ENCODE results near the gene H6PD.

H6PD gene

DNA sequence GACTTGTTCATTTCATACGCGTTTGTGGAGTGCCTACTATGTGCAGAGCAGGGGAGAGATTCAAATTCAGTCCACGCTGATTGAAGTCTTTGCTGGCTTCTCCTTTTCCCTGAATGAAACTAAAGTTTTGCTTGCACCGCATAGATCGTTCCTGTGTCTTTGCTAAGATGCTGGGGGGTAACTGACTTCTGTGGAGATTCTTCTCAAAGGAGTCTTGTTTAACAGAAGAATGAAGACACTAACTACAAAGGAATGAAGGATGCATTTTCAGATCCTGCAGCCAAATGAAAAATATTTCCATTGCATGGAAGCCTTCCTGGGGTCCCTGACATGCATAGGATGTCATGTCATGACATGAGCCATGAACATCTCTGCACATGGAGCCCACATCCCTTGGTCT, 26.9 kb upstream of the H6PD start:
- DNase-seq, result no peak

DNA sequence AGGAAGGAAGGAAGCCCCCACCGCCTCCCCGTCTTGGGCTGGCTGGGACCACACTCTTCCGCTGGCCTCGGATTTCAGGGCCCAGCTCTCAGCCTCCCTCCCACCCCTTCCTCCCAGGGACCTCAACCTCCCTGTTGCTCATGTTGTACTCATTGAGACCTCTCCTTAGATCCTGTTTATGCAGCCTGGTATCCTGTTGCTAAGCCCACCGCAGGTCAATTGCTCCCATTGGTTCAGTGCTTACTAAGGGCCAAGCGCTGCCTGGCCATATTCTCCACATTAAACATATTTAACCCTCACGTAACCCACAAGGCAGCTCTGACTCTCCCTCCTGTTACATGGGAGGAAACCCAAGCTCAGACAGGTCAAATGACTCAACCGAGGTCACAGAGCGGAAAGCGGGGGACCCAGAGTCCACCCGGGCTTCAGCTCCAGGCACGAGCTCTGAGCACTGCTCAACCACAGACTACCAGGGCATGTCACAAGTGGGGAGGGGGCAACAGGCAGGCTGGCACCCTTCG, 23.2 kb upstream of the H6PD start:
- DNase-seq, result no peak

DNA sequence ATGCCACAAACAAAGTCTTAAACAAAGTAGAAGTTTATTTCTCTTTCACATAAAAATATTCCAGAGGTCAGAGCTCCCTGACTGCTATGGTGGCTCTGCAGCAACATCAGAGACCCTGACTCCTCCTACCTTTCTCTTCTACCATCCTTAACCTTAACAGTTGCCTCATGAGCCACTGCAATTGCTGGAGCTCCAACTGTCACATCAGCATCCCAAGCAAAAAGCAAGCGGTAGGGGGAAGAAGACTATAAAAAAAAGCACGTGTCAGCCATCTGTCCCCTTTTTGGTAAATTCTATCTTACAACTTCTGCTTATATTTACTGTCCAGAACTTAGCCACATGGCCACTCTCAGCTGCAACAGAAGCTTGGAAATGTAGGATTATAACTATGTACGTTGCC, 21.8 kb upstream of the H6PD start:
- no peak for DNase-seq

DNA sequence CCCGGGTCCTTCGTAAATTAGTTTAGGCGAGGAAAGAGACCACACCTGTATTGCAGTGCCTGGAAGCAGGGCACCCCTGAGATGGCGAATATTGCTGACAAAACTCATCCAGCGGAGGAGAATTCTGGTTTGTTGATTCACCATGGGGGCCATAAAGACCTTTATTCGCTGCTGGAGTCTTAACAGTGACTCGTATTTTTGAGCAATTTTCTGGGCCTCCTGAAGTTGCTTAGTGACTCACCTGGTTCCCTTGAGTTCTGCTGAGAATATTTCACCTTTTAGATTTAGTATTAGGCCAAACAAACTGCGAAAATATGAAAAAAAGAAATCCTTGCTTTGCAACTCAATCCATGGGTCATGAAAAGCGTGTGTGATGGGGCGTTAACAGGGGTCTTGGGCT, 20.6 kb upstream of the H6PD start:
- DNase-seq, result no peak

DNA sequence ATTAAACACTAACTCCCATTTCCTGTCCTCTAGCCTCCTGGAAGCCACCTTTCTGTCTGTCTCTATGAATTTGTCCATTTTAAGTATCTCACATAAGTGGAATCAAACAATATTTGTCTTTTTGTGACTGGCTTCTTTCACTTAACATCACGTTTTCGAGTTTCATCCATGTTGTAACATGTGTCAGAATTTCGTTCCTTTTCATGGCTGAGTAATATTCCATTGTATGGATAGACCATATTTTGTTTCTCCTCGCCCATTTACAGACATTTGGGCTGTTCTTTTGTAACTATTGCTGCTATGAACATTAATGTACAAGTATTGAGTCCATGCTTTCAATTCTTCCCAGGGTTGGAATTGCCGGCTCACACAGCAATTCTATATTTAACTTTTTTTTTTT, 15.7 kb upstream of the H6PD start:
- DNase-seq, result no peak

DNA sequence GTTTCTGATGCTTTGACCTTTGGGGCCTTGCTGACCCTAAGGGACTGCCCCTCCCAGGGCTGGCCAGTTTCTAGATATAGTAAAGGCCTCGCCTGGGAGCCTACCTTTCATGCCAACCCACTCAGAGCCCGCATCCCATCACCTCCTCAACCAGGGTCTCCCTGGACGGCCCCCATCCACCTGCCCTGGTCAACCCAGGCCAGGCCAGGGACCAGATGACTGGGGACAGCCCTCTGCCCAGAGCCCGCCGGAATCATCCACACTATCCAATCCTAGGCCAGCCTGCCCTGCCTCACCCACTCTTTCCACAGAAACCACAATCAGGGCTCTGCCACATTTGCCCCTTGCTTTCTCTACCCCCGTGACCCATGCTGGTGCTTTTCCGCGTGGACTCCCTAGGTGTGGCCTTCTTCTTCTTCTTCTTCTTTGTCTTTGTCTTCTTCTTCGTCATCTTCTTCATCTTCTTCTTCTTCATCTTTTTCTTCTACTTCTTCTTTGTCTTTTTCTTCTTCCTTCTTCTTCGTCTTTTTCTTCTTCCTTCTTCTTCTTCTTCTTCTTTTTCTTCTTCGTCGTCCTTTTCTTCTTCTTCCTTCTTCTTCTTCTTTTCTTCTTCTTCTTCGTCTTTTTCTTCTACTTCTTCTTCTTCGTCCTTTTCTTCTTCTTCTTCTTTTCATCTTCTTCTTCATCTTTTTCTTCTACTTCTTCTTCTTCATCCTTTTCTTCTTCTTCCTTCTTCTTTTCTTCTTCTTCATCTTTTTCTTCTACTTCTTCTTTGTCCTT, 11.5 kb upstream of the H6PD start:
- no peak for DNase-seq

DNA sequence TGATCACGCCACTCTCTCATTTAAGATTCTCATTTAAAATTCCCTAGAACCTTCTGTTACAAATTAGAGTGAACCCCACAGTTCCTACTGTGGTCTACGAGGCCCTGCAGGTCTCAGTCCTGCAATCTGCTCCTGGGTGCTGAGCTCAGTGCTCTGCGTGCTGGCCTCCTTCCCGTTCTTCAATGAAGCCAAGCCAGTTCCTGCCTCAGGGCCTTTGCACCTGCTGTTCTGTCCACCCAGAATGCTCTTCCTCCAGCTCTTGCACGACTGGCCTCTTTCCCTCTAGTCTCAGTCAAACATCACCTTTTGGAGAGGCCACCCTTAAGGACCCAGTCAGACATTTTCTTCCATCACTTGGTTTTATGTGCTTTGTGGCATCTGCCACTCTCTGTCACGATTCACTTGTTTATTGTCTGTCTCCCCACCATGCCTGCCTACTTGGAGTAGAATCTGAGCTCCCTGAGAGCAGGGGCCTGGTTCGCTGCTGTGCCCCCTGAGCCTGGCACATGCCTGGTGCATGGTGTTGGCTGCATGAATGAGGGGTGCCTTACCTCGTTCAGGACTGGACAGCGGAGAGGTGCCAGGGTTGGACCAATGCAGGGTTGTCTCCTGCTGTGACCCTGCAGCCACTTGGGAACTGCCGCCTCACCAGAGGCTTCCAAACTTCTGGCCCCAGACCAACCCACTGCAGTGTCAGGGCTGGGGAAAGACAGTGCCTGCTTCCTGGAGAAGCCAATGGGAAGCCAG, 9.7 kb upstream of the H6PD start:
- DNase-seq, result no peak

DNA sequence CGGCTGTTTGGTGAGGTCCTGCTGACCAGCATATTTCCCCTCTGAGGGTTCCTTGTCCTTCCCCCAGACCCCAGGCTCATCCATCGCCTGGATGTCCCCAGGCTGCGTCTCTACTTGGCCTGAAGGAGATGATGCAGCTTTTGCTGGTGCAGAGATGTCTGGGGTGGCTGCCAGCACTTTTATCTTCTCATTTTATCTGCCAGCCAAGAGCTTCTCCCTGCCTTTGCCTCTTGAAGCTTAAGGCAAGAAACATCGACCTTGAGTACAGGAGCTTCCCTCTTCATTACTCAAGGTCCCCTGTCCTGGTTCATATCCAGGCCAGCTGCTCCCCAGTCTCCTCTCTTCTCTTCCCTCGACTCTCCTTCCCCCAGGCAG, 9.2 kb upstream of the H6PD start:
- no peak for DNase-seq

DNA sequence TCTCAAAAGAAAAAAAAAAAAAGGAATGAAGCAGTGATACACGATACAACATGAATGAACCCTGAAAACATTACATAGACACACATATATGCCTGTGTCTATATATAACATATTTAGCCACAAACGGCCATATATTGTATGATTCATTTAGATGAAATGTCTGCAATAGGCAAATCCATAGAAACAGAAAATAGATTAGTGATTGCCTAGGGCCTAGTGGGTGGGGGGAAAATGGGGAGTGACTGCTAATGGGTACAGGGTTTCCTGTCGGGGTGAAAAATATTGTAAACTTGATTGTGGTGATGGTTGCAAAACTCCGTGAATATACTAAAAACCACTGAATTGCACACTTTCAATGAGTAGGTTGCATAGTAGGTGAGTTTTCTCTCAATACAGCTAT, 6.0 kb upstream of the H6PD start:
- no peak for DNase-seq

DNA sequence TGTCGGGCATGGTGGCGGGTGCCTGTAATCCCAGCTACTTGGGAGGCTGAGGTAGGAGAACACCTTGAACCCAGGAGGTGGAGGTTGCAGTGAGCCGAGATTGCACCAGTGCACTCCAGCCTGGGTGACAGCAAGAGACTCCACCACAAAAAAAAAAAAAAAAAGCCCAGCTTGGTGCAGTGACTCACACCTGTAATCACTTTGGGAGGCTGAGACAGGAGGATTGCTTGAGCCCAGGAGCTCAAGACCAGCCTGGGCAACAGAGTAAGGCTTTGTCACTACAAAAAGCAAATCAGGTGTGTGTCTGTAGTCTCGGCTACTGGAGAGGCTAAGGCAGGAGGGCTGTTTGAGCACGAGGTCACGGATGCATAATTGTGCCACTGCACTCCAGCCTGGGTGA, 5.0 kb upstream of the H6PD start:
- DNase-seq, result no peak

DNA sequence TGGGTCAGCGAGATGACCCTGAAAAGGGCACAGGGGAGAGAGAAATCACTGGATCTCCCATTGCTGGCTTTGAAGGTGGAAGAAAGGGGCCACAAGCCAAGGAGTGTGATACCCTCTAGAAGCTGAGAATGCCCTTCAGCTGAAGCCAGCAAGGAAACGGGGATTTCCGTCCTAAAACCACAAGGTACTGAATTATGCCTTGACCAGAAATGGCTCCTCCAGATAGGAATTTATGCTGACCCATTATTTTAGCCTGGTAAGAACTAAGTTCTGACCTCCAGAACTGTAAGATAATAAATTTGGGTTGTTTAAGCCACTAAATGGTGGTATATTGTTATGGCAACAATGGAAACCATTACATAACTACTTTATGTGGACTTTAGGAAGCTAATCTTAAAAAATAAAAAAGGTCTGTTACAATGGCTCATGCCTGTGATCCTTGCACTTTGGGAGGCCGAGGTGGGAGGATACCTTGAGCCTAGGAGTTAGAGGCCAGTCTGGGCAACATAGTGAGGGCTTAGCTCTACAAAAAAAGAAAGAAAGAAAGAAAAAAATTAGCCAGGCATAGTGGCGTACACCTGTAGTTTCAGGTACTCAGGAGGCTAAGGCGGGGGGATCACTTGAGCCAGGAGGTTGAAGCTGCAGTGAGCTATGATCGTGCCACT, 3.6 kb upstream of the H6PD start:
- no peak for DNase-seq

DNA sequence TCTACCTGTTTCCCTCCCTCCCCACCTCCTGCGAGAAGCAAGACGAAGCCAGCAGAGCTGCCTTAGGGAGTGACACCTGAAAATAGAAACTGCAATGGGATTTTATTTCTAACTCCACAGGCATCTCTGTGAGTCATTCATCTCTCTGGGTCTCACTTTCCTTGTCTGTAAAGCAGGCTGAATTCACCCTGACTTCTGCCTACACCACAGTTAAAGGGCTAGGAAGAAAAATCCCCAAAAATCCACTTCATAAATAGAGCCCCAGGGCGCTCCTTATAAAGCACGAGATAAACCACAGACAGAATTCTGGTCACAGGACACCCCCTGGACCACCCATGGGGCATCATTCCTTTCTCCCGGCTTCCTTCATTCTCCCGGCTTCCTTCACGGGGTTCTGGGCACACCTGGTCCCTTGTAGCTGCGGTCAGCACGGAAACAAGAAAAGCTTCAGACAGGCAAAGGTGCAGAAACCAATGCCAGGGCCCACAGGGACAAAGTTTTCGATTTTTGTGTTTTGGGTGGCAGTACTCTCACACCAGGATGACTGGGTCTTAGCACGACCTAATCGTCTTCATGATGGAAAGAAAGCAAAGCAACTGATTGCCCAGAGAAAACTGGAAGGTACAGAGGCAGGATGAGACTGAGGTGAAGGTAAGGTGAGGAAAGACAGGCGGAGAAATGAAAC, 2.8 kb upstream of the H6PD start:
- DNase-seq, result no peak

DNA sequence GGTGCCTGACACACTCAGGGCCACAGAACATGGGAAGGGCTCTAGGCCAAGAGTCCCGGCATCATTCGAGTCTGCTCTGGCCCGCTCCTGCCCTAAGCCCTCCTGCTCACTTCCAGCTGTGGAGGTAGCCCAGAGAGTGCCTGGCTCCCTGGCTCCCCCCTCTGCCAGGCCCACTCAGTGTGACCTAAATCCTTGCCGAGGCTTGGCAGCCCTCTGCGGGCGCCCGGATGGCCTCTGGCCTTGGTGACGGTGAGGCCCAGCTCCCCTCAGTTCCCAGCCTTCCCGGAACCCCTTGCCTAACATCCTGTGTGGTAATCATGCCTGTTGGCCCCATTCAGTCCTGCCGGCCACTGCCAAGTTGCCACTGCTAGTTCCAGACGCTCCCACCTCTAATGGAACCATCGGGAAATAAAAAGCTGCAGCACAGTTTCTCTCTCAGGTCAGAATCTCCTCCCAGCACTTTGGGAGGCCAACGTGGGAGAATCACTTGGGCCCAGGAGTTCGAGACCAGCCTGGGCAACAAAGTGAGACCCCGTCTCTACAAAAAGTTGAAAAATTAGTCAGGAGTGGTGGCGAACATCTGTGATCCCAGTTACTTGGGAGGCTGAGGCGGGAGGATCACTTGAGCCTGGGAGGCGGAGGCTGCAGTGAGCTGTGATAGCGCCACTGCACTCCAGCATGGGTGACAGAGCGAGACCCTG, 1.2 kb upstream of the H6PD start:
- DNase-seq, result peak in 10 of 14 donors; percentile 9 to 92 (median 50)

DNA sequence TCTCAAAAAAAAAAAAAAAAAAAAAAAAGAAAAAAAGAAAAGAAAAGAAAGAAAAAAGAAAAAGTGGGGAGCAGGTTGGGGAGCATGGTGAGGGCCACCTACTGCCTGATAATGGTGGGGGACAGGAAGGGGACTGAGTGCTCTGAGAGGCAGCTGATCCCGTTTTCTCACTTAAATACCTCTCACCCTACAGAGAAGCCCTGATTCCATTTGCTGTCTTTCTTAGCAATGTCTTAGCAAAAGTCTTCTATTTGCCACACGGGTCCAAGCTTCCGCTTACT, 692 bp upstream of the H6PD start:
- DNase-seq, result no peak

DNA sequence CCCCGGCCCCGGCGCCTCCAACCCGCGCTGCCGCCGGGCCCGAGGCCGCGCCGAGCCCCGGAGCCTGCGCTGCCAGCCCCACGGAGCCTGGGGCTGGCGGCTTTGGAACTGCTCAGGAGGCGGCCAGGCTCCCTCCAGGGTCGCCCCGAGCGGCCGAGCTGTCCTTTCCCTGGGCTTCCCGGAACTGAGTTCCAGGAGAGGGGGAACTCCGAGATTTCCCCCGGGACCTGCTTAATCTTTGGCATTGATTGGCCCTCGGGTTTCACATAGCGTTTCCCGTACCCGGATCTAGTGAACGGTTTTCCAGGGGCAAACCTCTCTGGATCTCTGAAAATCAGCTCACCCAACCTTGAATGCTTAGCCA, 504 bp downstream of the H6PD start:
- DNase-seq, result peak in 3 of 14 donors; percentile 15 to 53 (median 51)

DNA sequence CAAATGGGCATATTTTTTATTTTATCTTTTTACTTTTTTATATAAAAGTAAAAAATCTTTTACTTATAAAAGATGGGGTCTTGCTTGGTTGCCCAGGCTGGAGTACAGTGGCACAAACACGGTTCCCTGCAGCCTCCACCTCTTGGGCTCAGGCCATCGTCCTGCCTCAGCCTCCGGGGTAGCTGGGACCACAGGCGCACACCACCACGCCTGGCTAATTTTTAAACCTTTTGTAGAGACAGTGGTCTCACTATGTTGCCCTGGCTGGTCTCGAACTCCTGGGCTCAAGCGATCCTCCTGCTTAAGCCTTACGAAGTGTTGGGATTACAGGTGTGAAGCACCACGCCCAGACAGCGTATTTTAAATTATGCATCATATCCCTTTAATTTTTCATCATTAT, 986 bp downstream of the H6PD start:
- DNase-seq, result no peak

DNA sequence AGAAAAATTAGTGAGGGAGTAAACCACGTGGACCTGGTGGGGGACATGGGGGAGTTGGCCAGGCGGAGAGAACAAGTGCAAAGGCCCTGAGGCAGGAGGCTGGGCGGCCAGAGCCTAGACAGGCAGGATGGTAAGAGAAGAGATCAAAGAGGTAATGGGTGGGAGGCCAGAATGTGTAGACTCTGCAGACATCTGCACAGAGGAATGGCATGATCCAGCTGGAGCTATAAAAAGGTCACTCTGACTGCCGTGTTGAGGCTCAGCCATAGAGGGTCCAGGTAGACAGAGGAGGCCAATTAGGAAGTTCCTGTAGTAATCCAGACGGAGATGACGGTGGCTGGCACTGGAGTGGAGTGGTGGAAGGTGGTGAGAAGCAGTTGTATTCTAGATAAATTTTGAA, 3.6 kb downstream of the H6PD start:
- no peak for DNase-seq

DNA sequence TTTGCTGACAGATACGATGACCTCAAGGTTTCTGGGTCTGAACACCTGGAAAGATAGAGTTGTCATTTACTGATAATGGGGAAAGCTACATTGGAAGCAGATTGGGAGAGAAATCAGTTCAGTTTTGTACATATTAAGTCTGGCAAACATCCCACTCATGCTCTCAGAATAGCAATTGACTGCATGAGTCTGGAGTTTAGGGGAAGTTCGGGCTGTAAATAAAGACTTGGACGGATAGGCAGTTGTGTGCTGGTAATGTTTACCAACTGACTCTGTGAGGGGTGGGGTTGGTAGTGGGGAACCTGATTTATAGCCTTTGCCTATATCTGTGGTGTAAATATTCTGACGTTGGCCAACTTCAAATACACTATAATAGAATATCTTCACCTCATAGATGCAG, 4.0 kb downstream of the H6PD start:
- no peak for DNase-seq

DNA sequence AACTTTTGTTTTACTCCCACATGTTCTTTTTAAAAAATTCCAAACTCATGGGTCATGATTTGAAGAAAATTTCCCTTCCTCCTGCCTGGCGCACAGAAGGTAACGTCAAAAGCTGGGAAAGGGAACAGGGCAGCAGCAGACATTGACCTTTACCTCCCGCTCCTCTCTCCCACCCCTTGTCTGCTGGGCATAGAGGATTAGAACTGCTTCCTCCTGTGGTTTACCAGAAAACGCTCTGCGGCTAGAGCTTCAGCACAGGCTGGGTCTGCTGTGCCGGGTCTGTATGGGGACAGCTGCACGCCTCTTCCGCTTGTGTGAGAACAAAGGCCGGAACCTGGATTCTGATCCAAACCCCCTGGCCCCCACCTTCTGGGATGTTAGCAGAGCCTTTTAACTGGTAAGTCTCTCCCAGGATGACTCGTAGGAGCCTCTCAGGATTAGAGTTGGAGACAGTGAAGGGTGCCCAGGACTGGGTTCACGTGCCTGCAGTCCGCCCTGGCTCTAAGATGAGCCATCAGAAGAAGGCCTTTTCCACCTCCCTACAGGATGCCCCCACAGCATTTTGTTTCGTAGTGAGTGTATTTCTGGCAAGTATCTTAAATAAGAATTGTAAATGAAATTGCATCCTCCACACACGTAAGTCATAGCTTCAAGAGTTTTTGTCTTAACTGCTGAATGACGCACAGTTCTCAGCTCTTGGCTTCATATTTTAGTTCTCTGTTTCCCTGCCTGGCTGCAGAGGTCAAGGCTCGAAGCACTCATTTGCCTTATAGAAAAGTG, 5.2 kb downstream of the H6PD start:
- DNase-seq, result peak in 4 of 14 donors; percentile 14 to 49 (median 28)

DNA sequence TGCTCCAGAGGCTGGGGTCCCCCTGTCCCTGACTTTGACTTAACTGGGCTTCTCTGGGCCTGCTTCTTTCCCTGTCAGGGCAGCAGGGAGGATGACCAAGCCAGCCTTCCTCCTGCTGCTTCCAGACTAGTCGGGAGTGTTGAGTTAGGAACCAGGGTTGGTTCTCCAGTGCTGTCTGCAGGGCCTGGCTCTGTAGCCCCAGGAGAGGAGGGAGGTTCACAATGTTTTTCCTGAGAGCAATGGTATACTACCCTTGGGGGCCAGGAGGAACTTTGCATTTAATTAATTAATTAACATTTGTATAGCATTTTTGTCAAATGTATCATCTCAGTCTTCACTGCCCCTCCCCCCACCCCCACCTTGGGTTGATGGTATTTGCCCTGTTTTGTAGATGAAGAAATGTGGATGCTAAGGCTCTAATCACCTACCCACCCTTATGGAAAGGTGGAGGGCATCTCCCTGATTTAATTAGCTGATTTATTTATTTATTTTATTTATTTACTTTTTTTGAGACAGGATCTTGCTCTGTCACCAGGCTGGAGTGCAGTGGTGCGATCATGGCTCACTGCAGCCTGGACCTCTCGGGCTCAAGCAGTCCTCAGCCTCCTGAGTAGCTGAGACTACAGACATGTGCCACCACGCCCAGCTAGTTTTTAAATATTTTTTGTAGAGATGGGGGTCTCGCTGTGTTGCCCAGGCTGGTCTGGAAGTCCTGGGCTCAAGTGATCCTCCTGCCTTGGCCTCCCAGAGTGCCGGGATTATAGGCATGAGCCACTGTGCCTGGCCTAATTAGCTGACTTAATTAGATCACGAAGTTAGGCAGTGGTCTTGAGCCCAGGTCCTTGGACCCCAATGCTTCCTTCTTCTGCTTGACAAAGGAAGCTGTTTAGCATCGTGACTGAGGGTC, 6.6 kb downstream of the H6PD start:
- DNase-seq, result no peak

DNA sequence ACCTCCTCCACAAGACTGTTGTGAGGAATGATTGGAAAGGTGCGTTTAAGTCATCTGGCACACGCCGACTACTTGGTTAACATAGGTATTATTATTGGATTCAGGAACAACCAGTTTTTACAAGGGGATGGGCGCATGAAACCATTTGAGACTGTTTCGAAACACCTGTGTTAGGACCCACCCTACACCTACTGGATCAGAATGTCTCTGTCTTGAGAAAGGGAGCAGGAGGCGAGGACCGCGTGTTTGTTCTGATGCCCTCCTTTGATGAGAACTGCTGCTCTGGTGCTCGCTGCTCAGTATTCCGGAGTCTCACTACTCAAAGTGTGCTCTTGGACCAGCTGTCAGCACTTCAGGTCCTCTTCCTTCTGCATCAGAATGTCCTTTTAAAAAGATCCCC, 7.3 kb downstream of the H6PD start:
- DNase-seq, result no peak

Data from C1 segment of cervical spinal cord (tissue), 14 donors.